GM23338 (cell line): ENCODE data around the gene GRID2. TPM values are rescaled to one million over a fixed set of nuclear protein-coding genes. Genes with fewer than 3 reads are reported as not detected.
A peak's percentile ranks its signal among the peaks of the same experiment; 100 is the strongest.

ENCODE experiments used
- ATAC-seq: fragments of 200-7000 bp; cut with Tn5 transposase; 3 replicates; pipeline ENCODE4 v1.9.1; 2020
- DNase-seq: peaks from one replicate; pipeline ENCODE4 v3.0.0-alpha.2; 2015; ENCODE audit warnings: low spot score
- H2AFZ ChIP-seq: fragments of 200-600 bp; sonication (generic); 2 replicates; pipeline ENCODE4 v1.8.0; 2016; ENCODE audit warnings: antibody characterized with exemption, mild to moderate bottlenecking, moderate library complexity
- H3F3A ChIP-seq: fragments of 200-600 bp; sonication (generic); replicated peaks from 2 replicates; pipeline ENCODE4 v1.8.0; 2017; ENCODE audit warnings: antibody characterized with exemption, mixed run types, low read depth
- H3K27ac ChIP-seq: fragments of 200-600 bp; sonication (generic); 2 replicates; pipeline ENCODE4 v1.6.1; 2016; ENCODE audit warnings: low read depth
- H3K27me3 ChIP-seq: fragments of 200-600 bp; sonication (generic); 2 replicates; pipeline ENCODE4 v1.8.0; 2016; ENCODE audit warnings: mild to moderate bottlenecking, mixed run types, moderate library complexity; ENCODE audit not compliant: insufficient read depth
- H3K36me3 ChIP-seq: fragments of 200-600 bp; sonication (generic); 2 replicates; pipeline ENCODE4 v1.8.0; 2016; ENCODE audit warnings: mild to moderate bottlenecking; ENCODE audit not compliant: insufficient read depth
- H3K4me1 ChIP-seq: fragments of 200-600 bp; sonication (generic); 2 replicates; pipeline ENCODE4 v1.8.0; 2016; ENCODE audit warnings: mild to moderate bottlenecking, moderate library complexity; ENCODE audit not compliant: insufficient read depth
- H3K4me2 ChIP-seq: fragments of 200-600 bp; sonication (generic); 2 replicates; pipeline ENCODE4 v1.7.1; 2017; ENCODE audit warnings: mixed run types
- H3K4me3 ChIP-seq: fragments of 200-600 bp; sonication (generic); 2 replicates; pipeline ENCODE4 v1.6.1; 2016; ENCODE audit warnings: mixed run types
- H3K79me2 ChIP-seq: fragments of 200-600 bp; sonication (generic); replicated peaks from 2 replicates; pipeline ENCODE4 v1.8.0; 2017; ENCODE audit warnings: mild to moderate bottlenecking; ENCODE audit not compliant: insufficient read depth
- H3K9me2 ChIP-seq: fragments of 200-600 bp; sonication (generic); 2 replicates; pipeline ENCODE4 v1.8.0; 2017; ENCODE audit not compliant: insufficient read depth
- H4K20me1 ChIP-seq: fragments of 200-600 bp; sonication (generic); replicated peaks from 2 replicates; pipeline ENCODE4 v1.8.0; 2017; ENCODE audit warnings: mild to moderate bottlenecking; ENCODE audit not compliant: insufficient read depth
- H3K27ac Mint-ChIP-seq: 2 replicates; pipeline ENCODE4 v1.8.0; 2020; ENCODE audit warnings: inconsistent platforms, mild to moderate bottlenecking, moderate library complexity, mixed read lengths
- H3K27me3 Mint-ChIP-seq: 3 replicates; pipeline ENCODE4 v1.8.0; 2022; ENCODE audit warnings: low read depth, mild to moderate bottlenecking, moderate library complexity, mixed read lengths, inconsistent platforms; ENCODE audit not compliant: insufficient read depth, poor library complexity
- H3K36me3 Mint-ChIP-seq: 3 replicates; pipeline ENCODE4 v1.8.0; 2021; ENCODE audit warnings: low read depth, mild to moderate bottlenecking, inconsistent platforms, moderate library complexity, mixed read lengths
- H3K4me1 Mint-ChIP-seq: 3 replicates; pipeline ENCODE4 v1.8.0; 2020; ENCODE audit warnings: mild to moderate bottlenecking, inconsistent platforms, mixed read lengths
- H3K4me3 Mint-ChIP-seq: 3 replicates; pipeline ENCODE4 v1.8.0; 2021; ENCODE audit warnings: moderate library complexity, mild to moderate bottlenecking, inconsistent platforms, mixed read lengths
- H3K9me3 Mint-ChIP-seq: 3 replicates; pipeline ENCODE4 v1.8.0; 2020; ENCODE audit warnings: moderate library complexity, mild to moderate bottlenecking, inconsistent platforms, mixed read lengths
- CREB1 ChIP-seq: fragments of 250-450 bp; sonication (Bioruptor Pico); IDR thresholded peaks from 2 replicates; pipeline ENCODE4 v1.5.0; 2020; ENCODE audit warnings: low read depth, mild to moderate bottlenecking, moderate library complexity
- ETS1 ChIP-seq: IDR thresholded peaks from 2 replicates; pipeline ENCODE4 v1.6.1; 2016; ENCODE audit warnings: antibody characterized with exemption
- EZH2 ChIP-seq: fragments of 200-600 bp; sonication (generic); IDR thresholded peaks from one replicate; pipeline ENCODE4 v1.8.0; 2017; ENCODE audit warnings: antibody characterized with exemption, mild to moderate bottlenecking, low read depth; ENCODE audit not compliant: unreplicated experiment
- EZH2phosphoT487 ChIP-seq: fragments of 200-600 bp; sonication (generic); IDR thresholded peaks from one replicate; pipeline ENCODE4 v1.8.1; 2018; ENCODE audit warnings: antibody characterized with exemption; ENCODE audit not compliant: unreplicated experiment
- NANOG ChIP-seq: IDR thresholded peaks from 2 replicates; pipeline ENCODE4 v1.6.1; 2016; ENCODE audit warnings: antibody characterized with exemption, borderline replicate concordance
- STAT1 ChIP-seq: IDR thresholded peaks from one replicate; pipeline ENCODE4 v1.6.1; 2016; ENCODE audit warnings: antibody characterized with exemption; ENCODE audit not compliant: unreplicated experiment
- ZNF331 ChIP-seq: fragments of 250-450 bp; sonication (Bioruptor Pico); IDR thresholded peaks from 2 replicates; pipeline ENCODE4 v1.5.0; 2020; ENCODE audit warnings: low read depth, mild to moderate bottlenecking, moderate library complexity
- polyA plus RNA-seq: library from polyadenylated mRNA; unstranded; fragments of >200 nt; fragmentation: Nextera tagmentation; extraction: Ambion mirVana; gene quantifications from 2 replicates; pipeline ENCODE4 v1.2.1, GENCODE V29; 2016
- total RNA-seq: library from RNA; depleted of rRNA; stranded (reverse); fragments of >200 nt; shearing (Covaris generic); gene quantifications from 2 replicates; pipeline ENCODE4 v1.2.3, GENCODE V29; 2014
- TF ChIP-seq, protein P1 (sequence below): fragments of 250-450 bp; sonication (Bioruptor Pico); IDR thresholded peaks from 2 replicates; pipeline ENCODE4 v1.5.0; 2020; ENCODE audit warnings: mild to moderate bottlenecking, moderate library complexity

The GRID2 gene
- total and polyA plus RNA-seq, 2 experiments from 2014 or later, result 19.9 to 65.4 TPM

DNA sequence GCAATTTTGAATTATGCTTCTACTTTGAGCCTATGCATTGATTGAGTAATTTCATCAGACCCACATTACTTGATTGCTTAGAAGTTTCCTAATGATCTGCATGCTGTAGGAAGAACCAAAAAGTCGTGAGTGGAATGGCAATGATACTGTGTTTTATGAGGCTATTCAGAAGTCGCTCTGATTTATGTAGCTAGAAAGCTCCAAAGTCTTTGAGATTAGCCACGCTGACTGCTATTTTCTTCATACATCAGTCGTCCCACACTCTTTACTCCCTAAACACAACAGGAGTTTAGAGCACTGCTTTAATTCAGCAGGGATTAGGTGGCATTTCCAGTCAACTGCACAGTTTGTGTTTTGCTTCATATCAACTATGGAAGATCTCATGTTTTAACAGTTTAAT lies 4.1 kb downstream of the GRID2 start:
- TF ChIP-seq ETS1, result no peak
- TF ChIP-seq NANOG, result no peak
- TF ChIP-seq, protein P1, sequence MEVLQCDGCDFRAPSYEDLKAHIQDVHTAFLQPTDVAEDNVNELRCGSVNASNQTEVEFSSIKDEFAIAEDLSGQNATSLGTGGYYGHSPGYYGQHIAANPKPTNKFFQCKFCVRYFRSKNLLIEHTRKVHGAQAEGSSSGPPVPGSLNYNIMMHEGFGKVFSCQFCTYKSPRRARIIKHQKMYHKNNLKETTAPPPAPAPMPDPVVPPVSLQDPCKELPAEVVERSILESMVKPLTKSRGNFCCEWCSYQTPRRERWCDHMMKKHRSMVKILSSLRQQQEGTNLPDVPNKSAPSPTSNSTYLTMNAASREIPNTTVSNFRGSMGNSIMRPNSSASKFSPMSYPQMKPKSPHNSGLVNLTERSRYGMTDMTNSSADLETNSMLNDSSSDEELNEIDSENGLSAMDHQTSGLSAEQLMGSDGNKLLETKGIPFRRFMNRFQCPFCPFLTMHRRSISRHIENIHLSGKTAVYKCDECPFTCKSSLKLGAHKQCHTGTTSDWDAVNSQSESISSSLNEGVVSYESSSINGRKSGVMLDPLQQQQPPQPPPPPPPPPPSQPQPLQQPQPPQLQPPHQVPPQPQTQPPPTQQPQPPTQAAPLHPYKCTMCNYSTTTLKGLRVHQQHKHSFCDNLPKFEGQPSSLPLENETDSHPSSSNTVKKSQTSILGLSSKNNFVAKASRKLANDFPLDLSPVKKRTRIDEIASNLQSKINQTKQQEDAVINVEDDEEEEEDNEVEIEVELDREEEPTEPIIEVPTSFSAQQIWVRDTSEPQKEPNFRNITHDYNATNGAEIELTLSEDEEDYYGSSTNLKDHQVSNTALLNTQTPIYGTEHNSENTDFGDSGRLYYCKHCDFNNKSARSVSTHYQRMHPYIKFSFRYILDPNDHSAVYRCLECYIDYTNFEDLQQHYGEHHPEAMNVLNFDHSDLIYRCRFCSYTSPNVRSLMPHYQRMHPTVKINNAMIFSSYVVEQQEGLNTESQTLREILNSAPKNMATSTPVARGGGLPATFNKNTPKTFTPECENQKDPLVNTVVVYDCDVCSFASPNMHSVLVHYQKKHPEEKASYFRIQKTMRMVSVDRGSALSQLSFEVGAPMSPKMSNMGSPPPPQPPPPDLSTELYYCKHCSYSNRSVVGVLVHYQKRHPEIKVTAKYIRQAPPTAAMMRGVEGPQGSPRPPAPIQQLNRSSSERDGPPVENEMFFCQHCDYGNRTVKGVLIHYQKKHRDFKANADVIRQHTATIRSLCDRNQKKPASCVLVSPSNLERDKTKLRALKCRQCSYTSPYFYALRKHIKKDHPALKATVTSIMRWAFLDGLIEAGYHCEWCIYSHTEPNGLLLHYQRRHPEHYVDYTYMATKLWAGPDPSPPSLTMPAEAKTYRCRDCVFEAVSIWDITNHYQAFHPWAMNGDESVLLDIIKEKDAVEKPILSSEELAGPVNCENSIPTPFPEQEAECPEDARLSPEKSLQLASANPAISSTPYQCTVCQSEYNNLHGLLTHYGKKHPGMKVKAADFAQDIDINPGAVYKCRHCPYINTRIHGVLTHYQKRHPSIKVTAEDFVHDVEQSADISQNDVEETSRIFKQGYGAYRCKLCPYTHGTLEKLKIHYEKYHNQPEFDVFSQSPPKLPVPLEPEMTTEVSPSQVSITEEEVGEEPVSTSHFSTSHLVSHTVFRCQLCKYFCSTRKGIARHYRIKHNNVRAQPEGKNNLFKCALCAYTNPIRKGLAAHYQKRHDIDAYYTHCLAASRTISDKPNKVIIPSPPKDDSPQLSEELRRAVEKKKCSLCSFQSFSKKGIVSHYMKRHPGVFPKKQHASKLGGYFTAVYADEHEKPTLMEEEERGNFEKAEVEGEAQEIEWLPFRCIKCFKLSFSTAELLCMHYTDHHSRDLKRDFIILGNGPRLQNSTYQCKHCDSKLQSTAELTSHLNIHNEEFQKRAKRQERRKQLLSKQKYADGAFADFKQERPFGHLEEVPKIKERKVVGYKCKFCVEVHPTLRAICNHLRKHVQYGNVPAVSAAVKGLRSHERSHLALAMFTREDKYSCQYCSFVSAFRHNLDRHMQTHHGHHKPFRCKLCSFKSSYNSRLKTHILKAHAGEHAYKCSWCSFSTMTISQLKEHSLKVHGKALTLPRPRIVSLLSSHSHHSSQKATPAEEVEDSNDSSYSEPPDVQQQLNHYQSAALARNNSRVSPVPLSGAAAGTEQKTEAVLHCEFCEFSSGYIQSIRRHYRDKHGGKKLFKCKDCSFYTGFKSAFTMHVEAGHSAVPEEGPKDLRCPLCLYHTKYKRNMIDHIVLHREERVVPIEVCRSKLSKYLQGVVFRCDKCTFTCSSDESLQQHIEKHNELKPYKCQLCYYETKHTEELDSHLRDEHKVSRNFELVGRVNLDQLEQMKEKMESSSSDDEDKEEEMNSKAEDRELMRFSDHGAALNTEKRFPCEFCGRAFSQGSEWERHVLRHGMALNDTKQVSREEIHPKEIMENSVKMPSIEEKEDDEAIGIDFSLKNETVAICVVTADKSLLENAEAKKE (CRISPR knock-in tag), result no peak
- TF ChIP-seq EZH2, result no peak
- TF ChIP-seq CREB1 (CRISPR knock-in tag), result no peak
- no peak for TF ChIP-seq STAT1
- no peak for TF ChIP-seq EZH2phosphoT487
- no peak for TF ChIP-seq ZNF331 (CRISPR knock-in tag)
- H3K4me2 ChIP-seq, result peak overlapping the region; percentile 91; the same call in 1 of the 2 replicates
- no peak overlapping the region for H3K4me3 ChIP-seq
- H3K4me1 ChIP-seq, result peaks cover 34% of the 10 kb centered on the region
- H3K9me3 Mint-ChIP-seq, result no peaks in the 10 kb centered on the region; the same call in 2 of the 3 replicates
- DNase-seq (no peak), ATAC-seq (no peak)
- H3K27me3 Mint-ChIP-seq, result no peaks in the 10 kb centered on the region
- peaks cover 9% of the 10 kb centered on the region for H3F3A ChIP-seq
- peaks cover 3% of the 10 kb centered on the region; the same call in 2 of the 3 replicates for H3K36me3 Mint-ChIP-seq
- H3K9me2 ChIP-seq, result no peaks in the 10 kb centered on the region
- no peaks in the 10 kb centered on the region for H3K36me3 ChIP-seq
- peaks cover 24% of the 10 kb centered on the region for H3K4me1 Mint-ChIP-seq
- H3K79me2 ChIP-seq, result peaks cover 77% of the 10 kb centered on the region
- H3K4me3 Mint-ChIP-seq, result peak overlapping the region; percentile 25
- H3K27ac Mint-ChIP-seq, result no peak overlapping the region
- no peak overlapping the region for H2AFZ ChIP-seq
- H3K27ac ChIP-seq, result no peak overlapping the region
- H3K27me3 ChIP-seq, result no peaks in the 10 kb centered on the region
- H4K20me1 ChIP-seq, result no peaks in the 10 kb centered on the region
